GM18867 (cell line): ENCODE data around the gene CTIF.

Experiments used
- ATAC-seq: cut with Tn5 transposase; IDR thresholded peaks from one replicate; pipeline ENCODE4 v1.9.1; 2021; ENCODE audit warnings: mild to moderate bottlenecking, moderate library complexity; ENCODE audit not compliant: unreplicated experiment

Gene CTIF

GRCh38 chr18:48889115-48889941 lies 350.5 kb downstream of the CTIF start:
- ATAC-seq: no peak

- ATAC-seq: no peak
Observed at GRCh38 chr18:48889981-48890762, 351.3 kb downstream of the CTIF start.

- no peak for ATAC-seq
Observed at GRCh38 chr18:48891721-48892120, 352.9 kb downstream of the CTIF start.

- ATAC-seq: no peak
Observed at GRCh38 chr18:48892146-48892855, 353.5 kb downstream of the CTIF start.

GRCh38 chr18:48893061-48893607 lies 354.3 kb downstream of the CTIF start:
- ATAC-seq: no peak

- no peak for ATAC-seq
Observed at GRCh38 chr18:48893608-48894600, 355.1 kb downstream of the CTIF start.

GRCh38 chr18:48894799-48895346 lies 356.0 kb downstream of the CTIF start:
- ATAC-seq: no peak

- ATAC-seq: no peak
Observed at GRCh38 chr18:48896326-48896874, 357.6 kb downstream of the CTIF start.

GRCh38 chr18:48896875-48897511 lies 358.2 kb downstream of the CTIF start:
- no peak for ATAC-seq

- no peak for ATAC-seq
Observed at GRCh38 chr18:48897531-48897930, 358.7 kb downstream of the CTIF start.

- ATAC-seq: no peak
Observed at GRCh38 chr18:48898521-48898920, 359.7 kb downstream of the CTIF start.

GRCh38 chr18:48899558-48900174 lies 360.8 kb downstream of the CTIF start:
- ATAC-seq: no peak

GRCh38 chr18:48900469-48900868 lies 361.6 kb downstream of the CTIF start:
- no peak for ATAC-seq

- no peak for ATAC-seq
Observed at GRCh38 chr18:48901145-48902022, 362.6 kb downstream of the CTIF start.

- ATAC-seq: no peak
Observed at GRCh38 chr18:48902023-48902855, 363.4 kb downstream of the CTIF start.

- ATAC-seq: no peak
Observed at GRCh38 chr18:48902856-48903601, 364.2 kb downstream of the CTIF start.
